DMS53 (cell line): ENCODE data around the gene PSME1.

Experiments
- DNase-seq: peaks from one replicate; lab custom pipeline; 2025; lab: John Stamatoyannopoulos, UW

PSME1 gene

DNA sequence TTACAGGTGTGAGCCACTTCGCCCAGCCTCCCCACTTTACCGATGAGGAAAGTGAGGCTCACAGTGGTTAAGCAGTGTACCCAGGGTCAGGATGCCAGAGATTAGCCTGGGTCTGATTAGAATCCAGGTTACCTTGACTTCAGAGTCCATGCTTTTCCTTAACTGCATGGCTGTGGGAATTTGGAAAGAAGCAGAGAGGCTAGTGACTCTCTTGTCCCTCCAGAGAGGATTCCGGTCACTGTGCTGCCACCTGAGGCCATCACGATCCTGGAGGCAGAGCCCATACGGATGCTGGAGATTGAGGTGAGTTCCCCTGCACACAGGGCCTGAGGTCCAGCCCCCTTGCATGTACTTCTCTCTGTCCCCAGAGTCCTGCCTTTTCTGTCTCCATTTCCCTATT, 40.6 kb downstream of the PSME1 start:
- DNase-seq = no peak

DNA sequence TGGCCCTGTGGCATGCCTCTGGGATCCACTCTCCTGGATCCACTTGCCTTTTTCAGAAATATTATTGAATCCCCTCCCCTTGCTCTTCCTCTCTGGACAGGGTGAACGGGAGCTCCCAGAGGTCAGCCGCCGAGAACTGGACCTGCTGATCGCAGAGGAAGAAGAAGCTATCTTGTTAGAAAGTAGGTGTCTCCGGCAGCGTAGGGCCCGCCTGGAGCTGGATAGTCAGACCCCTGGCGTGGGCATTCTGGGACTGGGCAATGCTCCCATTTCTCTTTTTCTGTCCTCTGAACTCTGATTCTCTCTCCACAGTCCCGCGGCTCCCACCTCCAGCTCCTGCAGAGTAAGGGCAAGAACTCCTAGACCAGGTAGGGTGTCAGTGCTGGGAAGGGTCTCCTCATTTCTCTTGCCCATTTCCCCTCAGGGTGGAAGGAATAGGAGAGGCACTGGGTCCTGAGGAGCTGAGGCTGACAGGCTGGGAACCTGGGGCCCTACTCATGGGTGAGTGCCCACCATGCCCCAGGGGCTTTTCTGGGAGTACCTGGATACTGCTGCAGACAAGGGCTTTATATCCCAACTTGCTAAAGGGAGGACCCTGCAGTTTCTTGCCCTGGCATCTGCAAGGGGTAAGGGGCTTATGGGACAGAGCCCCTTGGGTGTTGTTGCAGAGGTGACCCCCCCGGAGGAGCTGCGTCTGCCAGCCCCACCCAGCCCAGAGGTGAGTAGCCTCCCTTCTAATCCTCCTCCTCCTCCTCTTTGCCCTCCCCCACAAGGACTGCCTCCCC, 41.2 kb downstream of the PSME1 start:
- DNase-seq = no peak

DNA sequence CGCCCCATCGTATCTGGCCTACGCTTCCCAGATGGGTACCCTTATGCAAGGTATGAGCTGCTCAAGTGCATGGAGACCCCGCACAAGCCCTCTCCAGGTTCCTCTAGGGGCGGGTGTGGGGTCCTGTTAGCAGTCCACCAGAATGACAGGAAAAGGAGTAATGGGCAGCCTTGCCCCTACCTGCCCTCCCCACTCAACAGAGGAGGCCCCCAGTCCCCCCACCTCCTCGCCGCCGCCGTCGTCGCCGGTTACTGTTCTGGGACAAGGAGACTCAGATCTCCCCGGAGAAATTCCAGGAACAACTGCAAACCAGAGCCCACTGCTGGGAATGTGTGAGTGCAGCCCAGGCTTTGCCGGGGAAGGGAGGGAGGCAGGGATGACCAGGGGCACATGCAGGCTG, 41.9 kb downstream of the PSME1 start:
- no peak for DNase-seq

DNA sequence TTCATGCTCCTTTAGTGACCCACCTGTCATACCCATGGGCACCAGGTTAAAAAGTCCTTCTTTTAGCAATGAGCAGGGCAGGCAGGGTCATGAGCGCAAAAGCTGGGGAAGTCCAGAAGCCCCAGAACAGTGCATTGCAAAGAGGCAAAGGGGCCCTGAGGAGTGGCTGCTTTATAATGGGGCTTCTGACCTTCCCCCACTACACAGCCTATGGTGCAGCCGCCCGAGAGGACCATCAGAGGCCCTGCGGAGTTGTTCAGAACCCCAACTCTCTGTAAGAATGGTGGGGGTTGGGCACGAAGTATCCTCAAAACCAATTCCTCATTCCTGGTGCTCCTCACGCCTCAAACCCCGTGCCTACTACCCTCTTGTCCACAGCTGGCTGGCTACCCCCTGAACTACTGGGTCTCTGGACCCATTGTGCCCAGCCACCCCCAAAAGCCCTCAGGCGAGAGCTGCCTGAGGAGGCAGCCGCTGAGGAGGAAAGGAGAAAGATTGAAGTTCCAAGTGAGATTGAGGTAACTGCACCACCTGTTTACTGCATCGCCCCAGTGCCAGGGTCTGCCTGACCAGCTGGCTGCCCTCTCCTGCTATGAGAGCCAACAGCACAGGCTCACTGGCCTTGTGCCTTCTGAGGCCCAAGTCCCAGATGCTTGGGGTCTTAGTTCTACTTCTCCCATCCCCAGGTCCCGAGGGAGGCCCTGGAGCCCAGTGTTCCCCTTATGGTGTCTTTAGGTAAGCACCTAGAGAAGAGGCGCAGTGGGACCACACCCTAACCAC, 42.6 kb downstream of the PSME1 start:
- DNase-seq = no peak

DNA sequence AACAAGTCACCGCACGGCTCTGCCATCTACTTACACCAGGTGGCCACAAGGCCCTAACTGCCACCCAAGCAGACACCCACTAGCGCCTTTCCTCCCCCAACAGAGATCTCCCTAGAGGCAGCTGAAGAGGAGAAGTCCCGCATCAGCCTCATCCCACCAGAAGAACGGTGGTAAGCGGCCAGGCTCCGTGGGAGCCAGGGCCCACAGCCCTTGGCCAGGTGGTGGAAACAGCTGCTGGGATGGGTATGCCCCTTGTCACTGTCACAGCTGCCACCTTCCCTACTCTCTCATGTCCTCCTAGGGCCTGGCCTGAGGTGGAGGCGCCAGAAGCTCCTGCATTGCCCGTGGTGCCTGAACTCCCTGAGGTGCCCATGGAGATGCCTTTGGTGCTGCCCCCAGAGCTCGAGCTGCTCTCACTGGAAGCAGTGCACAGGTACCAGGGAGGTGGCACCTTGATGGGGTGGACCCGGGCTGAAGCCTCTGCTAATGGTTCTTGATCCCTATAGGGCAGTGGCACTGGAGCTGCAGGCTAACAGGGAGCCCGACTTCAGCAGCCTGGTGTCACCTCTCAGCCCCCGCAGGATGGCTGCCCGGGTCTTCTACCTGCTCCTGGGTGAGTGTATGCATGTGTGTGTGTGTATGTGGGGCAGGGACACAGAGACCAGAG, 43.4 kb downstream of the PSME1 start:
- DNase-seq = no peak

DNA sequence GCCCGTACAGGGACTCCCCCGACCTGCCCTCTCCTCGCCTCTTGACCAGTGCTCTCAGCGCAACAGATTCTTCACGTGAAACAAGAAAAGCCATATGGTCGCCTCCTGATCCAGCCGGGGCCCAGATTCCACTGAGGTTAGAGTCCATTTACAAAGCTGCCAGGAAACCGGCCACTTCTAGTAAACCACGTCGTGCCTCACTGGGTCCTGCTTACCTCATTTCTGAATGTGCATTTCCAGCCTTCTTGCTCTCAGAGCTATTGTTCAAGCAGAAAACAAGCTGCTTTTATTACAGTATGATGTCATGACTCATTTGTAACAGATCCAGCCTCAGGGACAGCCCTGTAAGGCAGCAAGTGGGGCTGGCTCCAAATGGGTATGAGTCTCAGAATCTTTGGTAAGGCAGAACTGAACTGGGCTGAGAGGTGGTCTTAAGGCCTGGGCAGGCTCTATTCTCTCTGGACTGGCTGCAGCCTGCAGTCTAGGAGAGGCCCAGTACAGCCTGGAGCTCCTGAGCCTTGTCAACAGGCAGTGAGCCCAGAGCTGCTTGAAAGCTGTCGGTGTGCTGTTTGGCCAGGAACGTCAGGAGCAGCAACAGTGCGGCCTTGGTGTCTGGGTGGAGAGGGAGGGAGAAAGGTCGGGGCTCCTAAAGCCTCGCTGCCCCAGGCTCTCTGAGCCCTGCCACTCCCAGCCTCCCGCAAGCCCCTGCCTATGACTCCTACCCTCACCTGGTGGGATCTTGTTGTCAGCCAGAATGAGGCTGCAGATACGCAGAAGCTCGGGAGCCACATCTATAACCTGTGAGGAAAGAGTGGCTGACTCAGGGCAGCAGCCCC, 44.2 kb downstream of the PSME1 start:
- peak; percentile 51 for DNase-seq

DNA sequence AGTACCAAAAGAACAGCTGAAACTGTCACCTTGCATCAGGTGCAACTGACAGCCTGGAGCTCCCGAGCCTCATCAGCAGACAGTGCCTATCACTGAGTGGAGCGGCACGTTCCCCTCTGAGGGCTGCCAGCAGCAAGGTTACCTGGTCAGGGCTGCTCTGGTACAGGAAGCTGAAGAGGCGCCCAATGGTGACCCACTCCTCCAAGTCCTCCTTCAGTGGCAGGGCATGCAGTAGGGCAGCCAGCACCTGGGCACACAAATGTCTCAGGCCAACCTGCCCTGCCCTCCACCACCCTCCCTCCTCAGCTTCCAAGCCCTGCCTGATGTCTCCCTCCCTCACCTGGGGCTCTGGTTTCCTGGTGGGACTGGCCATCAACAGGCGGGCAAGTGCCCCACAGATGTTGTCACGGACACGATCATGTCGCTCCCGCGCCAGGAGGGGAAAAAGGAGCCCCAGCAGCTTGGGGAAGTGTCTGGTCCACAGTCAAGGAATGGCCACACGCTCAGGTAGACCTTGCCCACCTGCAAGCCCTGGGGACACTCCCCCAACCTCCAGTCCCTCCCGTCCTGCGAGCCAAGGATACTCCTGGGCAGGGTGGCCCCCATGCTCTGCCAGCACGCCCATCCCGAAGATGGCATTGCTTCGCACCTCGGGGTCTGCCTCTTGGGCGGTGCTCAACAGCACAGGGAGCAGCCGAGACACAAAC, 45.5 kb downstream of the PSME1 start:
- no peak for DNase-seq

DNA sequence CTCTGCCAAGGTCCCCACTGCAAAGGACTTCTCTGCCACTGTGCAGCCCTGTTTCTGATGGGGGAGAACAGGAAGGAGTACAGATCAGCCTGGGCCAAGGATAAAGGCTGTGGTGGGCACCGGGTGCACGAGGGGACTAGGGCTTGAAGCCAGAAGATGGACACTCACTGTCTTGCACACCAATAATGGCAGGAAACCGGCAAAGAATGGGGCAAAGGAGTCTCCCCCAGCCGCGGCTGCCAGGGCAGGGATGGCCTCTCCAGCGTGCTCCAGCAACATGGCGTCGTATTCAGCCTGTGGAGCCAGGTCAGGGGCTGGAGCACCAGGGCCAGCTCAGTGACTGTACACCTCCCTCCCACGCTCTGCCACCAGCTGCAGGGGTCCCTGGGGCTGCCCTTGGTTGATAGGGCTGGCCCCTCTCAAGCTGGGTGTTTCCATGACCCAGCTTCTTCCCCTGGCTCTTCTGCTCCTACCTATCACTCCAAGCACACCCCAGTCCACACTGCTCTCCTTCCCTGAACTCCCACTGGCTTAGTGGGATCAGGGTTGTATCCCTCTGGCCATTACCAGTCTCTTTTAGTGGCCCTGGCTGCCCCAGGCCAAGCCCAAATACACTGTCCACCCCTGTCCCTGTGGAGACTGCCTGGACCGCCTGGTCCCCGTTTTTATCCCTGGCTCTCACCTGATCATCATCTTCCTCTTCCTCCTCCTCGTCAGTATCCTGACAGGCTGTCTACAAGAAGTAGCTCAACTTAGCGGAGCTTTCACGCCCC, 46.3 kb downstream of the PSME1 start:
- DNase-seq = no peak

DNA sequence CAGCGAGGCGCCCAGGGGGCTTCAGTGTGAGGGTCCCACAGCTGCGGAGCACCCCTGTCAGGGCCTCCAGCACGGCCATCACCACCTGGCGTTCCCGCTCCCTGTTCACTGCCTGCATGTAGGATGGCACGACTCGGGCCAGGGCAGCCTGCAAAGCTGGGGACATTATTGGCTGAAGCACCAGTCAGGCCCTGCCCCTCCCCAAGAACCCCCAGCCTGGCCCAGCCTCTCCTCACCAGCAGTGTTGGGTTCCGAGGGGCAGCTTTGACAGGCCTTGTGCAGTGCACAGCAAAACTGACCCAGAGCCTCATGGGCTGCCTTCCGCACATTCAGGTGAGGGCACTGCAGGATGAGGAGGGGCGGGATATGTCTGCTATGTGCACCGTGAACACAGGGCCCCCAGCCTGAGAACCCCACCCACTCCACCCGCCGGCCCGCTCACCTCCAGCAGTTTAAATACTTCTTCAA, 47.1 kb downstream of the PSME1 start:
- no peak for DNase-seq

DNA sequence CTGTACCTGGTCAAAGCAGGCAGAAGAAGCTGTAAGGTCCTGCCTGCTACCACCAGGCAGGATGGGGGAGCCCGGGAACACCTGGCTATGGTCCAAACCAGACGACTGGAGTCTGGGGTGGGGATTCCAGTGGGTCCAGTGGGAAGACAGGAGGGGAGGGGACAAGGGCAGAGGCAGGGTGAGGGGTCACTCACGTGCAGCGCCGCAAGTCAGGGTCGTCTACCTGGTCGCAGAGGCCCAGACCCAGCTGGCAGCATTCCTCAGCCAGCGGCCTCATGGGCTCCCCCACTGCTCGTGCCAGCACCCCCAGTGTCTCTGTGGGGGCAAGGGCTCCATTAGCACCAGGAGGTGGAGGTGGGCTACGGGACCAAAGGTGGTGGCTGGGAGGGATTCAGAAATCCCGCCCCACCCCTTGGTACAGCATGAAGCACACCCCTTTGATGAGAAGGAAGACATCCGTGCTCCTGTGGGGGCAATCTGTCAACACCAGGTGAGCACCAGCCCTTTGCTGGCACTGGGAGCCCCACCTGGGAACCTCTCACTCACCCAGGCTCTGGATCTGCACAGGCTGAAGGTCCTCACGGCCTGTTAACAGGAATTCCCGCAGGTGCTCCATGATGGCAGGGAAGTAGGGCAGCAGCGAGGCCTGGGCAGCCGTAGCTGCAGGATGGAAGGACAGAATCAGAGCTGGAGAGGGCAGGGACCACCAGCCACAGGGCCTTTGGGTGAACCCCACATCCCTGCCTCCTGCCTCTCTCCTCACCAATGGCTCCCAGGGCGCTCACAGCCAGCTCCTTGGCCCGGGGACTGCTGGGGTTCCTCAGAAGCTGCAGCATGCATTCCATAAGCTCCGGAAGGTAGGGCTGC, 48.3 kb downstream of the PSME1 start:
- DNase-seq = no peak

DNA sequence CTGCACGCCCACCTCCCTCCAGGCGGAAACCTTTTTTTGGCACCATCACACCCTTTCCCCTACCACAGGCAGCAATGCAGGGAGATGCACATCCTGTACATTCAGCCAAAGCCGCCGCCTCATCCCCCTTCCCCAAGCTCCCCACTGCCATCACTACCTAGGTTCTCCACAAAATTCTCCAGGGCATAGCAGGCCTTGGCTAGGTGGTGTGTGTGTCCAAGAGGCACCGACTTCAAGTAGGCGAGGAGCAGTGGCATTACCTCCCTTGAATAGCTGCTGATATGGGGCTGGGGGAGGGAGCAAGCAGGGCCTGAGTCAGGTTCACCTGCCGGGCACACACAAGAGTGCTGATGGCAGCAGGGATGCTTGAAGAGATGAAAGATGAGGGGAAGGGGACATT, 49.0 kb downstream of the PSME1 start:
- DNase-seq = no peak

DNA sequence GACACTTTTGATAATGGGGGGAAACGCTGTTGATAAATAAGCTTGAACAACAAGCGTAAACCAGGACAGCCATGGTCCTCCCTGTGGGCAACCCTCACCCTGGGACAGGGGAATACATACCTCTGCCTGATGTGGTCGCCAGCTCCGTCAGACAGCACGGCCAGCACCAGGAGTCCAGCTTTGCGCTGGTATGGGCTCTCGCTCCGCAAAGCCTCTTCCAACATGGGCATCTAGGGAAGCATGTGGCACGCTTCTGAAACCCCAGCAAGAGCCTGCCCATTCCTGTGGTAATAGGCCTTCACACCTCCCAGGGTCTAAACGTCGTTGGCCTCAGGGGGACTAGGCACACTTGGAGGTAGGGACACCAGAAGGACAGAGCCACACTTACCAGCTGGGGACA, 49.7 kb downstream of the PSME1 start:
- no peak for DNase-seq

DNA sequence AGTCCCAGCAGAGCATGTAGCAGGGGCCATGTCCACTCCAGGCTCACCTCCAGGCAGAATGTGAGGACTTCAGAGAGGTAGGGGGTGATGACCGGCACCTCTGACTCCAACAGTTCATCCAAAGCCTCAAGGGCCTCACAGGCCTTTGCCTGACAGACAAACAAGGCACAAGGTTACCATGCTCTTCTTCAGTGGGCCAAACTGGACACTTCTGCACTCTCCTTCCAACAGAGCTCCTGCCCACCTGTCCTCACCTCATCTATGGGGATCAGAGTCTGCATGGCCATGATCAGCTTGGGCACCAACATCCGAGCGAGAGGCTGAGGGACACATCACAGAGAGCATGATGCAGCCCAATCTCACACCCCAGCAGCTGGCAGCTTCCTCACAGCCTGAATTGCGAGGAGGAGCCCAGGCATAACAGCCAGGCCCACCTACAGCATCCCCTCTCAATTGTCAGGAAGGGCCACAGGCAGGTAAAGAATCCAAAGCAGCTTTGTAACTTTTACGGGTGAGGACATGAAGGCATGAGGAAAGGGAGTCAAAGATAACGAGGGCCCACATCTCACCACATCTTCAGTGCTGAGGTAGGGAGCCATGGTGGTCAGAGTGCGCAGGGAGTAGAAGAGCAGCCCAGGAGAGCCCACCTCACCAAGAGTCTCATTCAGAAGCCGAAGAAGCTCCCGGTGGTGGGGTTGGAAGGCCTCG, 51.0 kb downstream of the PSME1 start:
- DNase-seq = no peak

DNA sequence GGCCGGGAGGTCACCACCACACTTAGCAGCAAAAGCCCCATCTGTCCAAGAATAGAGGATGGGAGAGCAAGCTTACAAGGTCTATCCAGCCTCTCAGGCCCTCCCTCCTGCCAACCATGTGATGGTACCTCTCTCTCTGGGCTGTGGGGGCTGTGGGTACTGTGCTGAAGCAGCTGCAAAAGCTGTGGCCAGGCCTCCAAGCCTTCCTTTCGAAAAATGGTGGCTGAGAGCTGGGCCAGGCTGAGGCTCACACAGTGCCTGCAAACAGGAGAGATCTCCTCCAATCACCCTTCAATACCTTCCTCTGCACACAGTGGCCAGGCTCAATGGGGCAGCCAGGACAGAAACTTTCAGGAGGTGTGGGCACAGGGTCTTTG, 51.5 kb downstream of the PSME1 start:
- no peak for DNase-seq
